HG02571 (cell line): Measurements from ENCODE around the gene MAP7D1.

Experiments
- ATAC-seq: cut with Tn5 transposase; IDR thresholded peaks from one replicate; pipeline ENCODE4 v1.9.1; 2021; ENCODE audit warnings: mild to moderate bottlenecking, moderate library complexity; ENCODE audit not compliant: unreplicated experiment

MAP7D1 gene

GRCh38 chr1:36155408-36156328 lies at the start of gene MAP7D1:
TSS of gene MAP7D1 (plus strand) at chr1:36156160. CDS start at chr1:36156418, 258 bp downstream.
- peak; percentile 53 for ATAC-seq

GRCh38 chr1:36106269-36106668 lies 49.7 kb upstream of the MAP7D1 start:
- no peak for ATAC-seq

- ATAC-seq: no peak
These were observed 48.6 kb upstream of the MAP7D1 start for GRCh38 chr1:36107394-36107793.

GRCh38 chr1:36108314-36108713 lies 47.6 kb upstream of the MAP7D1 start:
- no peak for ATAC-seq

GRCh38 chr1:36109041-36109679 lies 46.8 kb upstream of the MAP7D1 start:
- no peak for ATAC-seq

GRCh38 chr1:36111151-36111550 lies 44.8 kb upstream of the MAP7D1 start:
- ATAC-seq: no peak

- ATAC-seq: no peak
These were observed 43.1 kb upstream of the MAP7D1 start for GRCh38 chr1:36112823-36113222.

- no peak for ATAC-seq
These were observed 41.6 kb upstream of the MAP7D1 start for GRCh38 chr1:36114371-36114770.

GRCh38 chr1:36115200-36115669 lies 40.7 kb upstream of the MAP7D1 start:
- ATAC-seq: no peak

- no peak for ATAC-seq
These were observed 40.0 kb upstream of the MAP7D1 start for GRCh38 chr1:36115931-36116330.

- no peak for ATAC-seq
These were observed 39.1 kb upstream of the MAP7D1 start for GRCh38 chr1:36116901-36117300.

- ATAC-seq: no peak
These were observed 37.3 kb upstream of the MAP7D1 start for GRCh38 chr1:36118447-36119204.

GRCh38 chr1:36119456-36119855 lies 36.5 kb upstream of the MAP7D1 start:
- no peak for ATAC-seq

GRCh38 chr1:36122062-36123030 lies 33.6 kb upstream of the MAP7D1 start:
- ATAC-seq: no peak

GRCh38 chr1:36123356-36123755 lies 32.6 kb upstream of the MAP7D1 start:
- no peak for ATAC-seq

- no peak for ATAC-seq
These were observed 31.4 kb upstream of the MAP7D1 start for GRCh38 chr1:36124404-36125128.

GRCh38 chr1:36125129-36125991 lies 30.6 kb upstream of the MAP7D1 start, which contains the start of gene COL8A2:
TSS of gene COL8A2 (minus strand) at chr1:36125222. CDS start at chr1:36100242, 24,980 bp downstream.
- ATAC-seq: no peak

- ATAC-seq: no peak
These were observed 29.8 kb upstream of the MAP7D1 start for GRCh38 chr1:36126005-36126716.
